Caco-2 (cell line): ENCODE data around the gene TTC33. TPM values are rescaled to one million over a fixed set of nuclear protein-coding genes. Genes with fewer than 3 reads are reported as not detected.

Experiments used
- BruUV-seq: library from RNA; stranded (reverse); fragments of 400-500 nt; replicated peaks from 2 replicates; lab custom pipeline; 2021; lab: Mats Ljungman, UMichigan
- CTCF ChIA-PET: fragments of 300-600 bp; sonication (Branson Sonifier 250); formaldehyde crosslinking; loops from one replicate; lab custom pipeline; 2022; ENCODE audit warnings: antibody characterized with exemption; lab: Charles Lee
- POLR2A ChIA-PET: fragments of 300-600 bp; sonication (Branson Sonifier 250); formaldehyde crosslinking; loops from one replicate; lab custom pipeline; 2022; ENCODE audit warnings: antibody characterized with exemption; lab: Charles Lee
- DNase-seq, 2 experiments: peaks; one replicate each; pipeline versions ENCODE4 v3.0.0 to v3.0.0-alpha.2; 2020 to 2022
- H3K27me3 ChIP-seq: replicated peaks from 2 replicates; pipeline ENCODE4 v1.6.0; 2011; ENCODE audit warnings: low read length; ENCODE audit not compliant: control insufficient read depth, insufficient read depth
- H3K36me3 ChIP-seq: 2 replicates; pipeline ENCODE4 v1.5.1; 2011; ENCODE audit warnings: low read length; ENCODE audit not compliant: control insufficient read depth, insufficient read depth
- H3K4me1 ChIP-seq: fragments of 250-450 bp; sonication (Bioruptor Pico); 2 replicates; pipeline ENCODE4 v1.5.1; 2020; ENCODE audit warnings: mild to moderate bottlenecking
- H3K4me3 ChIP-seq: 2 replicates; pipeline ENCODE4 v1.5.1; 2011; ENCODE audit warnings: low read depth, mild to moderate bottlenecking, control low read depth, low read length
- H3K9me3 ChIP-seq: fragments of 250-450 bp; sonication (Bioruptor Pico); 2 replicates; pipeline ENCODE4 v1.5.1; 2020; ENCODE audit warnings: mild to moderate bottlenecking, moderate library complexity
- H3K27ac Mint-ChIP-seq: one replicate; pipeline ENCODE4 v1.8.0; 2022; ENCODE audit warnings: mixed read lengths; ENCODE audit not compliant: unreplicated experiment
- H3K27me3 Mint-ChIP-seq: one replicate; pipeline ENCODE4 v1.8.0; 2022; ENCODE audit warnings: mixed read lengths; ENCODE audit not compliant: insufficient read depth, unreplicated experiment
- H3K36me3 Mint-ChIP-seq: one replicate; pipeline ENCODE4 v1.8.0; 2022; ENCODE audit warnings: mild to moderate bottlenecking, mixed read lengths; ENCODE audit not compliant: insufficient read depth, unreplicated experiment
- H3K4me1 Mint-ChIP-seq: one replicate; pipeline ENCODE4 v1.8.0; 2022; ENCODE audit warnings: low read depth, mixed read lengths; ENCODE audit not compliant: unreplicated experiment
- H3K4me3 Mint-ChIP-seq: one replicate; pipeline ENCODE4 v1.8.0; 2022; ENCODE audit warnings: mild to moderate bottlenecking, moderate library complexity, mixed read lengths; ENCODE audit not compliant: unreplicated experiment
- H3K9me3 Mint-ChIP-seq: one replicate; pipeline ENCODE4 v1.8.0; 2022; ENCODE audit warnings: mixed read lengths; ENCODE audit not compliant: unreplicated experiment
- CTCF ChIP-seq, 2 experiments: fragments of 200-600 bp in 1 of 2; IDR thresholded peaks; 1 replicate in 1 of 2; 2 replicates in 1 of 2; pipeline versions ENCODE4 v1.5.1 to v1.8.0; 2011 to 2022; ENCODE audit warnings: antibody characterized with exemption in 1 of 2, control low read depth in 1 of 2, inconsistent platforms in 1 of 2, low read depth in 1 of 2, low read length in 1 of 2, mild to moderate bottlenecking in 1 of 2, moderate library complexity in 1 of 2; ENCODE audit not compliant: insufficient read depth in 1 of 2, severe bottlenecking in 1 of 2, unreplicated experiment in 1 of 2
- intact Hi-C: fragments of 100-400 bp; cut with micrococcal nuclease; formaldehyde crosslinking; loops from one replicate; pipeline ENCODE4 v1.10.0; 2022; ENCODE audit not compliant: unreplicated experiment
- total RNA-seq: library from RNA; stranded (reverse); gene quantifications from 2 replicates; pipeline ENCODE4 v1.2.3, GENCODE V29; 2022

TTC33 gene
- total RNA-seq, 1 experiment from 2014 or later, result 8.6 TPM

GRCh38 chr5:40628407-40628806, 127.4 kb downstream of the TTC33 start:
- peaks cover 9% of the 10 kb centered on the region for H3K27me3 Mint-ChIP-seq
- no peak overlapping the region for H3K27ac Mint-ChIP-seq
- H3K4me1 ChIP-seq, result no peaks in the 10 kb centered on the region
- H3K36me3 ChIP-seq, result no peaks in the 10 kb centered on the region
- H3K9me3 Mint-ChIP-seq, result no peaks in the 10 kb centered on the region
- BruUV-seq, result no TSS peak
- CTCF ChIA-PET, result no interaction called here
- intact Hi-C loops, result no loop called here
- TF ChIP-seq CTCF (IDR thresholded peaks at IDR 0.05; ENCODE audit: insufficient read depth in 1 of 2, low read depth in 1 of 2, low read length in 1 of 2, severe bottlenecking in 1 of 2, unreplicated experiment in 1 of 2), result no peak
- no peaks in the 10 kb centered on the region for H3K4me1 Mint-ChIP-seq
- H3K27me3 ChIP-seq, result no peaks in the 10 kb centered on the region
- no peaks in the 10 kb centered on the region for H3K9me3 ChIP-seq
- no peaks in the 10 kb centered on the region for H3K36me3 Mint-ChIP-seq
- no peak overlapping the region for H3K4me3 Mint-ChIP-seq
- POLR2A ChIA-PET, result no interaction called here
- no peak for DNase-seq
- H3K4me3 ChIP-seq, result no peak overlapping the region

- Mint-ChIP-seq H3K4me1 (no peaks in the 10 kb centered on the region), H3K27ac (no peak overlapping the region), H3K36me3 (no peaks in the 10 kb centered on the region), H3K27me3 (peaks cover 9% of the 10 kb centered on the region), H3K9me3 (no peaks in the 10 kb centered on the region), H3K4me3 (no peak overlapping the region)
- no peaks in the 10 kb centered on the region; the same call in 1 of the 2 replicates for H3K4me1 ChIP-seq
- BruUV-seq, result no TSS peak
- H3K4me3 ChIP-seq, result no peak overlapping the region
- H3K9me3 ChIP-seq, result no peaks in the 10 kb centered on the region
- no peak for TF ChIP-seq CTCF (IDR thresholded peaks at IDR 0.05; ENCODE audit: insufficient read depth in 1 of 2, low read depth in 1 of 2, low read length in 1 of 2, severe bottlenecking in 1 of 2, unreplicated experiment in 1 of 2)
- H3K36me3 ChIP-seq, result no peaks in the 10 kb centered on the region
- no peak for DNase-seq
- intact Hi-C loops, result no loop called here
- no peaks in the 10 kb centered on the region for H3K27me3 ChIP-seq
- POLR2A ChIA-PET, result no interaction called here
- CTCF ChIA-PET, result no interaction called here
Measured at GRCh38 chr5:40627706-40628105, 128.1 kb downstream of the TTC33 start.

- H3K4me3 ChIP-seq, result no peak overlapping the region
- Mint-ChIP-seq H3K27ac (no peak overlapping the region), H3K4me3 (no peak overlapping the region), H3K4me1 (no peaks in the 10 kb centered on the region), H3K36me3 (no peaks in the 10 kb centered on the region), H3K27me3 (peaks cover 9% of the 10 kb centered on the region), H3K9me3 (no peaks in the 10 kb centered on the region)
- DNase-seq, result no peak
- ChIA-PET CTCF (no interaction called here), POLR2A (no interaction called here)
- H3K36me3 ChIP-seq, result no peaks in the 10 kb centered on the region
- intact Hi-C loops, result no loop called here
- H3K9me3 ChIP-seq, result no peaks in the 10 kb centered on the region
- no peaks in the 10 kb centered on the region for H3K27me3 ChIP-seq
- H3K4me1 ChIP-seq, result no peaks in the 10 kb centered on the region; the same call in 1 of the 2 replicates
- no peak for TF ChIP-seq CTCF (IDR thresholded peaks at IDR 0.05; ENCODE audit: insufficient read depth in 1 of 2, low read depth in 1 of 2, low read length in 1 of 2, severe bottlenecking in 1 of 2, unreplicated experiment in 1 of 2)
- BruUV-seq, result no TSS peak
Measured at GRCh38 chr5:40626801-40627200, 129.0 kb downstream of the TTC33 start.
